IPS DF 4.7 (cell line): ENCODE results near the gene MACROD2.
"Not testable (repeated sequence)": the region's sequence is repeated elsewhere in the genome, so short reads cannot be mapped to it uniquely, and the experiment has no call there.

Experiments
- DNase-seq: peaks from one replicate; pipeline ENCODE4 v3.0.0-alpha.2; 2013; ENCODE audit warnings: low spot score; ENCODE audit errors: extremely low read depth

MACROD2 gene

DNA sequence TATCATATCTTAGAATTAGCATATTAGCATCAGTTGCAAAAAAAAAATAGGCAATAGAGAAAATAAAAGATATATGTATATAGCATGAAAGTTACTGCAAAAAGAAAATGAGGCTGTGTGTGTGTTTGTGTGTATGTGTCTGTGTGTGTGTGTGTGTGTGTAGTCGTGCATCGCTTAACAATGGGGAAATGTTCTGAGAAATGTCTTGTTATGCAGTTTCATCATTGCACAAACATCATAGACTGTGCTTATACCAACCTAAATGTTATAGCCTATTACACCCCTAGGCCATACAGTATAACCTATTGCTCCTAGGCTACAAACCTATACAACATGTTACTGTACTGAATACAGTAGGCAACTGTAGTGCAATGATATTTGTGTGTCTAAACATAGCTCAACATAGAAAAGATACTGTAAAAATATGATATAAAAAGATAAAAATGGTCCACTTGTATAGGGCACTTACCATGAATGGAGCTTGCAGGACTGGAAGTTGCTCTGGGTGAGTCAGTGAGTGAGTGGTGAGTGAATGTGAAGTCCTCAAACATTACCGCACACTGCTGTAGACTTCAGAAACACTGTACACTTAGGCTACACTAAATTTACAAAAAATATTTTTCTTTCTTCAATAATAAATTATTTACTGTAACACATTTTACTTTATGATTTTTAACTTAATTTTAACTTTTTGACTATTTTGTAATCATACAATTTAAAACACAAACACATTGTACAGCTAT, 1772.9 kb downstream of the MACROD2 start:
- no peak for DNase-seq

DNA sequence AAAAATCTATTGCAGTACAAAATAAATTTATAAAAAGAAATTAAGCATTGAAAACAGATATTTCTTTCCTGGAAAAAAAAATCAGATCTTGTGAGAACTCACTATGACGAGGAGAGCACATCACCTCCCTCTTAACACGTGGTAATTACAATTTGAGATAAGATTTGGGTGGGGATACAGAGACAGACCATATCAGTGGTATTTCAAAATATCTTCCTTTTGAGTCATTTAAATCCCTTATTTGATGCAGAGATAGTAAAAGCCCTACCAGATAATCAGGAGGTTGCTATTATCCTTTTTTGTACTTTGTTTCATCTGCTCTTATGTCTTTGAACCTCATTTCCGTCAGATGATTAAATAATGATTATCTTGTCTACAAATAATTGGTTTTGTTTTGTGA, 1777.5 kb downstream of the MACROD2 start:
- DNase-seq, result no peak

DNA sequence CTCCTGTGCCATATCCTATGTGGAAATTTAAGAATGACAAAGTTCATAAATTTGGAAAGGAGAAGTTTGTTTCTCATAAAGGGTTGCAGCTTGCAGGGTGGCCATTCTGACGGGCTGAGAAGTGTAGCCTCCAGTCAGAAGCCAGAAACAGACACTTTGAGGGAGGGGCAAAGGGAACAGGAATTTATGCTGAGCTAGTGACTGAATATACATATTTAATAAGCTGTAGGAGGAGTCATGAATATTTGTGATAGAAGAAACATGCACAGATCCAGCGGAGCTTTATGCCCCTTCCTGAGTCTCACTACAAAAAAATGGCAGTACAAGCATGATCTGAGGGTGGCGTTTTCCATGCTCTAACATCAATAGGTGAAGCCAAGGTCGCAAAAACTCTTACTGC, 1779.6 kb downstream of the MACROD2 start:
- no peak for DNase-seq

DNA sequence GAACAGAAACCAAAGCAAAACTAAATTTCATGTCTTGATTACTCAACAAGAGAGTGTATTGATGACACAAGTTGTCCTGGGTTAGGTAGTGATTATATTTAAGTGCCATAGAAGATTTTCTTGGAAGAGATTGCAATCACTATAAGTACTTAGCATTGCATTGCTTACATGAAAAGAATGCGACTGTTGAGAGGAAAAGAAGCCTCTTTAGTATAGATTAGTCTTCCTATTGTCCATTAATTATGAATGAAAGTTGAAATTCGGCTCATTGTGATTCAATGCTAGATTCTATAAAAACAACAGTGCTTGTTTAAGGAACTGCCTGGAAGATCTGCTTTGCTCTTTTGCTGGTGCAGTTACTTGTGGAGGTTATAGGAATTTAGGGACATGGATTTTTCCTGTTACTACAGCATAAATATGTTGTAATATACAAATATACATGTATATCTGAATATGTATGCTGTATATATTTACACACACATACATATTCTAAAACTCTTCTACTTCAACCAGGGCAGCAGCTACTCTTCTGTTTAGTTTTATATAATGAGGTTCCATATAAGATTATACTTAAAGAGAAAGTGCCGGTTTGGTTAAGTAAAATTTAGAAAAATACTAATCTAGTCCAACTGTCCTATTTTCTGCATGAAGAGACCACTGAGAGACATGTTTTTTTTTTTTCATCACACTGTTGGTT, 1781.6 kb downstream of the MACROD2 start:
- DNase-seq, result no peak

DNA sequence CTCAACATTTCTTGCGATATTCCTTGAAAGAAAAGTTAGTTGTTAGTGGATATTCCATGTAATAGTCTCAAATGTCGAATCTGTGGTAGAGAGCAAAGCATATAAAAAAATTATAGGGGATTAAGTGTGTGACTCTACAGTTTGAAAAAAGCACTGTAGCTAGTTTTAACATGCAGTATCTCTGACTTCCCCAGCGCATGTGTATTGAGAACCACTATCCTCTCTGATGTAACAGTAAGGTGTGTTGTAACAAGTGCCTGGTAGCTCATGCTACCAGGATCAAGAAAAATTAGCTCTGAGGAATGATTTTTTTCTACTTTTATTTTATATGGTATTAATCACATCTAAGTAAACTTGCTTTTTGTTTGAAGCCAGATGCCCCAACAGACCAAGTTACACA, 1788.7 kb downstream of the MACROD2 start:
- DNase-seq, result no peak

DNA sequence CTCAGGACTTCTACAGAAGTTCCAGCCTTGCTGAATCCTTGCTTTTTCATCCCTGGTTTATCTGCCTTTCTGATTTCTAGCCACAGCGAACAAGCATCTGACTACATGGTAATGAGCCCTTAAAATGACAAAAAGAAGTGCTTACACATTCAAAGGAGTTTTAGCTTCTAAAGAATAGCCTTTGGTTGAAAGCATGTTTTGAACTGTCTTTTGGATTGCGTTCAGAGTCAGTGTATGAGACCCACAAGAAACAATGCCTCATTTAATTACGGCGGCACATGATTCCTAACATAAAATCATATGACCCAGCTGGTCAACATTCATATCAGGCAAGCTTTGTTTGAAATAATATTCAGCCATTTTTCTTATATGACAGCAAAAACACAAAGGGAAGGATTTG, 1793.8 kb downstream of the MACROD2 start:
- DNase-seq, result no peak

DNA sequence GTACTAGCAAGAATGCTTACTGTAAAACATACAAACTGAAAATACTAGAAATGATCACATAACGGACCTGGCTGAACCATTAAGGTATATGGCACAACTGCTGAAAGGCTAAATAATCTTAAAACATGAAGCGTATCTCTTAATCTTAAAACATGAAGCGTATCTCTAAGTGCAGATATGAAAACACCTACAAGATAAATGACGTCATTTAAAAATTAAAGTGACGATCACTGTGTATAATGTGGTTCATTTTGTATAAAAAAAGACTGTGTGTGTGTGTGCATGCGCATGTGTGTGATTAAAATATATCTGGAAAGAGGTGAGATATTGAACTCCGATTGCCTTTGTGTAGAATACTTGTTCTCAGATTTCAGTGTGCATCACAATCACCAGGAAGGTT, 1797.5 kb downstream of the MACROD2 start:
- no peak for DNase-seq

DNA sequence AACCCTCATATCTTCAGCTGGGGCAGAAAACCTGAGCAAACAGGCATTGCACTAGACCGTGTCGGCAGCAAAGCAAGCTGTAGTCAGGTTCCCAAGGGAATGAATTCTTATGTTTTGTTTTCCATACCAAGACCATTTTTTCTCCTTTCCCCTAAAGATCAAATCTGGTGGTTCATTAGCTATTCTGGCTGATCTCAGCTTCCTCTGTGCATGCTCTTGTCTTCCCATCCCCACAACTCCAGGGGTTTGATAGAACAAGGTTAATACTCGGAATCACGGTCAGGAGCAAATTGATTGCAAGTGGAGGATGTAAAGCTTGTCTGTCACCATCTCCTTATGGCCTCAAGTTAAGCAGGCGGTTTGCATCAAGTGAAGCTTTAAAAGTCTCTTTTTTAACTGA, 1799.1 kb downstream of the MACROD2 start:
- no peak for DNase-seq

DNA sequence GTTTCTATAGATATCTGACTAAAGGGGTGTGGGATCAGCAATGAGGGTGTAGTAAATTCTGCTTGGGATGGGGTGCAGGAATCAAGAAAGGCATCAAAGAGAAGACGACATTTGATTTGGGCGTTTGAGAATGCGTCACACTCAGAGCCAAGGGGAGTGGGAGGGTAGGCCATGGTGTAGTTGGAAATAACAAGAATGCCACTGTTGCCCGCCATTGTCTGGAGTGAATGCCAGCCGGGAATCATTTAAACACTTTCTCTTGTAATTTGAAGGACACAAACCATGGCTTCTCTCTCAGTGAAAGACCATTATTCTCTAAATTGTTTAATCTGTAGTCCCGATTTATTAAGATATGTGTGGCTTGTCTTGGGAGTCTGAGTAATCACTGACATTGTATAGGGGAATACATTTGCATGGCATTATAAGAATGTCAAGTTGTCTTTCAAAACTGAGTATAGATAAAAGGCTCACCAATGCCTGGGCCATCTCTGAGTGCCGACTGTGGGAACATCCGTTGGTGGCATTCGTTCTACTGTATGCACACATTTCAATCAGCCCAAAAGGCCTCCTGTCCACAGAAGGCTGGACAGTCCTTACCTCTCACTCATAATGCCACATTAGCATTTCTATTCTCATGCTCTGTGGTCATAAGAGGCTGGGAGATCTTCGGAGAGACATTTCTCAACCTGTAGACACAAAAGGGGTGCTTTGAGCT, 1800.1 kb downstream of the MACROD2 start:
- no peak for DNase-seq

DNA sequence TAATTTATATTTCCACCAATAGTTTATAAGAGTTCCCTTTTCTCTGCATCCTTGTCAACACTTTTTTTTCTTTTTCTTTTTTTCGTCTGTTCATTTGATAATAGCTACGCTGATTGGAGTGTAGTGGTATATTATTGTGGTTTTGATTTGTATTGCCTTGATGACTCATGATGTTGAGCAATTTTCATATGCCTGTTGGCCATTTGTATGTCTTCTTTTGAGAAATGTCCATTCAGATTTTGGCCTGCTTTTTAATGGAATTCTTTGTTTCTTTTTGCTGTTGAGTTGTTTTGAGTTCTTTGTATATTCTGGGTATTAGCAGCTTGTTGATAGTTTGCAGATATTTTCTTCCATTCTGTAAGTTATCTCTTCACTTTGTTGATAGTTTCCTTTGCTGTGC, 1804.6 kb downstream of the MACROD2 start:
- no peak for DNase-seq

DNA sequence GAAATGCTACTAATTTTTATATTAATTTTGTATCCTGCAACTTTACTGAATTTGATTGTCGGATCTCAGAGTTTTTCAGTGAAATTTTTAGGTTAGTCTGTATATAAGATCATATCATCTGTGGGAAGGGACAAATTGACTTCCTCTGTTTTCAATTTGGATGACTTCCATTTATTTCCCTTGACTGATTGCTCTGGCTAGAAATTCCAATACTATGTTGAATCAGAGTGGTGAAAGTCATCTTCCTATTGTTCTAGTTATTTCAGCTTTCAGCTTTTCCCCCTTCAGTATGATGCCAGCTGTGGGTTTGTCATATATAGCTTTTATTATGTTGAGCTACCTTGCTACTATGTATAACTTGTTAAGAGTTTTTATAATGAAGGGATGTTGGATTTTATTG, 1806.7 kb downstream of the MACROD2 start:
- no peak for DNase-seq

DNA sequence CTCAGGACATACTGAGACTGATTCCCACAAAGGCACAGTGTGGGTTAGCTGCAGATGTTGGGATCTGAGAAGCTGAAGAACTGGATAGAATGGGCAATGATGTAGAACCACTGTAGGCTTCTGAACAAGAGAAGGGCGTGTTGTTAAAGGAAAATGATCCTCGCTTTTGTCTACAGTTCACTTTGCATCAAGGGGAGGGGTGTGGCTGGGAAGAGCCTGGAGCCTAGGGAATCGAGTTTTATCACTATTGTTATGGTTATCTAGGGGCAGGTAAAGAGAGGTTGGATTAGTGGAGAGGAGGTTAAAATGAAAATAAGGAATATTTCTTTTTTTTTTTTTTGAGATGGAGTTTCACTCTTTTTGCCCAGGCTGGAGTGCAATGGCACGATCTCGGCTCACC, 1809.8 kb downstream of the MACROD2 start:
- no peak for DNase-seq

DNA sequence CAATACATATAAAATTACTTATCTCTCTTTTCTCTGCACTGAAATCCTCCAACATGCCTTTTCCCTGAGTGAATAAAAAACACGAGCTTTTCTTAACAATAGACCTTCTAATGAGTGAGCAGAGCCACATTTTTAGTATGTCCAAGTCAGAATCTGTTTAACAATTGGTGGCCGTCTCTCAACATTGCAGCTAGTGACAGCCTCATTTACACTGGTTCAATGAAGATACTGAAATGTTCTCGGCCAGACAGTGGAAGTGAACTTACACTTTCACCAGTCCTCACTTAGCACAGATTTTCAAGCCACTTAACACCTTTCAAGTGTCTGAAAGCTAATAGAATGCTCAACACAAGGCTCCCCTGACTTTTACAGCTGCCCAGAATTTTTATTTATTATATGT, 1810.8 kb downstream of the MACROD2 start:
- no peak for DNase-seq

DNA sequence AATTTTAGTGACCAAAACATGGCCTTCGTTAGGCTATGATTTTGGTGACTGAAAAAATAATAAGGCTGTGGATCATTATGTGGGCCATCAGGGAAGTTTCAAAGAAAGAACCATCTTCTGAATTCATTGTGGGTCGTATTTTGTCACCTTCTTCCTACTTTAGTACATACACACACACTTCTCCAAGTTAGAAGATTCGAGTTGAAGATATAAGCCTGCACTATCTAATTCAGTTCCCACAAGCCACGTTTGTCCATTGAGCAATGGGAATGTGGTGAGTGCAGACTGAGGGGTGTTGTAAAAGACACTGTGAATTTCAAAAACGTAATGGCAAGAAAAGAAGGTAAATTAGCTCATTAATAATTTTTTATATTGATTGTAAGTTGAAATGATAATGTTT, 1812.0 kb downstream of the MACROD2 start:
- DNase-seq, result no peak

DNA sequence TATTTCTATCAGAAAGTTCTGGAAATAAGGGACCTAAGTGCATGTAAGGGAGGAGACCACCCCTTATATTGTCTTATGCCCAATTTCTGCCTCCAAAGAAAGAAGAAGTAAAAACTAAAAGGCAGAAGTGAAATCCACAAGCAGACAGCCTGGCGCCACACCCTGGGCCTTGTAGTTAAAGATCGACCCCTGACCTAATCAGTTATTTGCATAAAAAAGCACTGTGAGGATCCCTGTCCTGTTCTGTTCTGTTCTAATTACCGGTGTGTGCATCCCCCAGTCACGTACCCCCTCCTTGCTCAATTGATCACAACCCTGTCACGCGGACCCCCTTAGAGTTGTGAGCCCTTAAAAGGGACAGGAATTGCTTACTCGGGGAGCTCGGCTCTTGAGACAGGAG, 1812.5 kb downstream of the MACROD2 start:
- not testable (repeated sequence) for DNase-seq

DNA sequence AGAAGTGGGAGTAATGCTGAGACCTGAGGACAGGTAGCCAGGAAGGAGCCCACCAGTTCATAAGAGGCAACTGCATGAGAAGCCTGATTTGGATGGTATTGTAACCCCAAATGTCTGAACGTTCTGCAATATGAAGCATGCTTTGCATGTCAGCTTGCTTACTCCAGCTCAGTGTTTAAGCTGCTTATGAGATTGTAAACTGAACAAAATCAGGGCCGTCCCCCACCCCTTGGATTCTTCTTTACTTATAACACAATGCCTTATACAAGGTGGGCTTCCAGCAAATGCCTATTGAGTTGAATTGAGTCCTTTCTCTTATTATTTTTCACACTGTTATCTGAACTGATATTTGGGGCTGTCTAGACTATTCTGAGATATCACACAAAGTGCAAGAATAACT, 1816.6 kb downstream of the MACROD2 start:
- no peak for DNase-seq

DNA sequence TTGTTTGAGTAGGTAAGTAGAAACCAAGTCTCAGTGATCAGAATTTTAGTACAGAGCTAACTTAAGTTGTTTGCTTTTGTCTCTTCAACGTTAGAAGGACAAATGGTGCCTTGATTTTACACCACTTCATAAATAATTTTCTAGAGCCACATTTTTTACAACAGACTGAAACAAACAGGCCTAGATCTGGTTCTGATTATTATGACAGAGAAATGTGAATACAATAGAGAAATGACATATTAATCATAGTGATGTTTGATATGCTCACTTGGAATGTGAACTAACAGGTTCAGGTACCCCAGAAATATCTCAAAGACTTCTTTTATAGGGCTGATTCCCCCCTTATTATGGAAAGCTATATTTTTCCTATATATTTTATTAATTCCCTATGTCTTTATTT, 1817.4 kb downstream of the MACROD2 start:
- no peak for DNase-seq

DNA sequence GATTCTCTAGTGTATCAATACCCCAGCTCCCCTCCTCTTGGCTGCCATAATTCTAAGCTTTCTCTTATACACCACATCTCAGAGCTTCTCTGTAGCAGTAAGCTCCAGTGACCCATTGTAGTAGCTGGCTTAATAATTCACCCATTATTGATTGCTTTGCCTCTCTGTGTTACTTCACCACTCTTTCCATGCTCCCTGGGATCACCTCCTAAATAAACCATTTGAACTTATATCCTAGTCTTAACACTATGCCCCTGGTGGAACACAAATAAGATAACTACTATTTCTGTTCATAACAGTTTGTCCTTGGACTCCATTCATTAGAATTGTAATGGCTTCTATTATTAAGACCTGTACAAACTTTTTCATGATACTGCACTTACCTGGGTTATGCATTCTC, 1819.0 kb downstream of the MACROD2 start:
- DNase-seq, result no peak

DNA sequence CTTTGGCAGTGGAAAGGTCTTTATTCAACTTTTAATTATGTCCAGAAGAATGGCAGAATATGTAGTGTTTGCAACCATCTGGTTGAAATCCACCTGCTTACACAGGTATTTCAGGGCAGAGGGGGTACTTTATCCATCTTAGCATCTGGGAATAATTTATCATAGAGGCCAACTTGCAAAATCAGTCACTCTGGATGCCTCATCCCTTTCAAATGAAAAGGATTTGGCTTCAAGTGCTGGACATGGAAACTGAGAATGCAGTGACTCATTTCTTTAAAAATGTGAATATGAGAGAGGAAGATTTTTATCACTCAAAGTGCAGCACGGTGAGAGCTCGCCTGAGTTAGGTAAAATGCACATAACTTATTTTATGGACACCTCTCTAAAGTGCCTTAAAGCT, 1819.6 kb downstream of the MACROD2 start:
- DNase-seq, result no peak

DNA sequence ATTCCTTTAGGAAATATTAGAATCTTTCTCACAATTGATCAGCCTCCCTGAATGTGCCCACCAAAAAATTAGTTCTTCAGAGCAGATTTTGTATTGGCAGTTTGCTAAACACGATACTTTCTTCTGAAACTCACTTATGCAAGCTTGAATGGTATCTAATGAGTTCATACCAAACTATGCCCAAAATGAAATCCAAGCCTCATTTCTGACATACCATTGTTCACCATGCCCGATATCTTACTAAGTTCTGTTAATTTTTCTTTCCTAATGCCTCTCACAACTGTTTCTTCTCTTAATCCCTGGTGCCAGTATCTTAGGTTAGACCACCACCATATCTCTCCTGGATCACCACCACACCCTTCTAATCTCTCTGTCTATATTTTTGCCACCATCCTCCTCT, 1822.0 kb downstream of the MACROD2 start:
- DNase-seq, result no peak

DNA sequence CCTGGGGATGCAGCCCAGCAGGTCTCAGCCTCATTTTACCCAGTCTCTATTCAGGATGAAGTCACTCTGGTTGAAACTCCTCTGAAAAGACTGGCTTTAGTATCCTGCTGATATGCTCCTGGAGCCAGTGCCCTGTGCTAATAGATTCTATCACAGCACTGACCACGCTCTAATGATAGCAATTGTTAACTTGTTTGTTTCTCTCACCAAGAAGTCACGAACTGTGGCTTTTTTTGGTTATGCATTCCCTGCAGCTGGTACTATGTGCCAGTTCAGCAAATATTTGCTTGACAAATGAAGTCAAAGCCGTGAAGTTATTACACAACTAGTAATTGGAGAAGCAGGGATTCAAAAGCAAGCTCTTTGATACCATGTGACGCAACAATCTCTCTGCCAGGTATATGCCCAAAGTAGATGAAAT, 1823.3 kb downstream of the MACROD2 start:
- DNase-seq, result no peak

DNA sequence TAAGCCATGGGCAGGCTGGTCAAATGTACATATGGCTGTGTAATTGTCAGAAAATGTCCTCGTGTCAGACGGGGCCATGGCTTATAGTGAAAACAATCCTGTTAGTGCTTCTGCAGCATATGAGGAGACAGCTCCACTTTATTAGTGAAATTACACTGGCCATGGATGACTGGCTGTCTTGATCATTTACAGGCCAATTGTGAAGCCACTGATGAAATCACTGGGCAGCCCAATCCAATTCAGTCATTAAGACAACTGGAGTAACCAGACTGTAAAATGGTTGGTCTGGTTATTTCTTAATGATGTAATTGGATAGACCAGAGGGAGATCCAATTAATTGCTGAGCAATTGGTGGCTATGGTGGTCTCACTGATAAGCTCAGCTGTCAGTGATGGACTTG, 1828.4 kb downstream of the MACROD2 start:
- DNase-seq, result no peak

DNA sequence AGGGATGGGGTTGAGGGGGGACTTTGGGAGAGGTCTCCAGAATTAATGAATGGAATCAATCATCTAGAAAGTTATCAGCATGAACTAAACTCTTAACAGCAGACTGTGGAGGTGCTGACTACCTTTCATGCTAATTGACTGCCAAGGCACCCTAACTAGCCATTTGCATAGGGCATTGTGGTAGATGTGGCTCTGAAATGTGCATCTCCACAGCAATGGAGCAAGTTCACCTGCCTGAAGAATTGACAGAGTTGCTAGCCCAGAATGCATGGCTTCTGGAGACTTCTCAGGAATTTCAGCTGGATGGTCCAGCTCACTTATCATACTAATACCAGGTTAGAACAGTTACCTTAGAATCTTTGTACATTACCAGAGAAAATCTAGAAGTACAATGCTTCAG, 1832.3 kb downstream of the MACROD2 start:
- no peak for DNase-seq
